GM12874 (cell line): ENCODE results near the gene NLRP6.

Experiments used
- CTCF ChIP-seq: IDR thresholded peaks from 2 replicates; pipeline ENCODE4 v1.5.1; 2011; ENCODE audit warnings: low read depth, mild to moderate bottlenecking, control low read depth, low read length, moderate library complexity; ENCODE audit not compliant: insufficient read depth

NLRP6 gene

DNA sequence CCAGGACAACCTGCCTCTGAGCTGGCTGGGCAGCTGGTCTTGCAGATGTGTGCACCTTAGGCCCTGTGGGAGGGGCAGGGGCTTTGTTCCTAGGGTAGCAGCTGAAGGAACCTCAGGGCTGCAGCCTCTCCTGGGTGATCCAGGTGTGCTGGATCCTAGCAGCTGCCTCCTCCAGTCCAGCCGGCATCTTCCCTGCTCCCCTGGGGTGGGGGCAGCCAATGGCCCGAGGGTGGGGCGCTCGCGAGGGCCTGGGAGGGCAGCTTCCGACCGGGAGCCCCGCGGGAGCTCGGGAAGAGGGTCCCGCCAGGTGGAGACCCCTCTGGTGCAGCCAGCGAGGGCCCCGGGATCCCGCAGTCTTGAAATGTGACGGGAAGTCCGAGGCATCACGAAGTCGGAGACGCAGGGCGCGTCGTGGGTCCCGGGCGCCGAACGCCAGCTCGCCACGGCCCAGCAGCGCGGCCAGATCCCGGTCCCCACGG lies 37.3 kb downstream of the NLRP6 start:
- TF ChIP-seq CTCF, result no peak

- TF ChIP-seq CTCF, result no peak
These were observed 38.0 kb downstream of the NLRP6 start for GRCh38 chr11:316031-316701.

DNA sequence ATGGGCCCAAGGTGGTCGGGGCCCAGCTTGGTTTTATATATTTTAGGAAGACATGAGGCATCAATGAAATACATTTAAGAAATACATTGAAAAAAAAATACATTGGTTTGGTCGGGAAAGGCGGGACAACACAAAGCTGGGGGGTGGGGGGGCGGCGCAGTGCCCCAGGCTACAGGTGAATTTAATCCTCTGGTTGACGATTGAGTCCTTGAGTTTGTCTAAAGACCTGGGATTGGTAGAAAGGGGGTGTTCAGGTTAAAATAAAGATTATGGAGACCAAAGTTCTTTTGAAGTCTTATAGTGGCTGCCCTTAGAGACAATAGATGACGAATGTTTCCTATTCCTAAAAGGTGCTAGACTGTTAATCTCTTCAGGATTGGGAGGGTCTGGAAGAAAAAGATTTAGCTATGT lies 38.7 kb downstream of the NLRP6 start:
- TF ChIP-seq CTCF, result no peak

GRCh38 chr11:324156-324555 lies 45.9 kb downstream of the NLRP6 start:
- TF ChIP-seq CTCF, result no peak

DNA sequence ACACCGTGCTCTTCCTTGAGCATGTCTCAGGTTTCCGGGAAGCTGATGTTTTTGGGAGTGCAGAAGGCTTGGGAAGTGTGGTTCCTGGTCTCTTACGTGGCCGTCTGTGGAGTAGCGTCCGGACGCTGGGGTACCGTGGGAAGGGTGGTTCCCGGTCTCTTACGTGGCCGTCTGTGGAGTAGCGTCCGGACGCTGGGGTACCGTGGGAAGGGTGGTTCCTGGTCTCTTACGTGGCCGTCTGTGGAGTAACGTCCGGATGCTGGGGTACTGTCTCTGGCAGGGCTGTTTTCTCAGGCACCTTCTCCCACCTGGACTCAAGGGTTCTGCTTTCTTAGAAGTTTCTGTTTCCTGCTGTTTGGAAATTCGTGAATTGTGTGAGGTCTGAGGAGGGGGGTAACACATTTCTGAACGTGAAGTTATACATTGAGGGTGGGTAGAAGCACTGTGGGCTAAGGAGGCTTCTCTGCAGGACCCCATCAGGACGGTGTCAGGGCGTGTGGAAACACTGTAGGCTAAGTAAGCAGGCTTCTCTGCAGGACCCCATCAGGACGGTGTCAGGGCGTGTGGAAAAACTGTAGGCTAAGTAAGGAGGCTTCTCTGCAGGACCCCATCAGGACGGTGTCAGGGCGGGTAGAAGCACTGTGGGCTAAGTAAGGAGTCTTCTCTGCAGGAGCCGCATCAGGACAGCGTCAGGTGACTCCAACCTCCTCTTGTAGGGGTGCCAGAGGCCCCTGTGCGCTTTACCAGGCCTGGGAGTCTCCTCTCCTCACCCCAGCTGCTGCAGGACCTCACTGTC lies 47.8 kb downstream of the NLRP6 start:
- TF ChIP-seq CTCF, result no peak

- TF ChIP-seq CTCF, result no peak
These were observed 48.3 kb downstream of the NLRP6 start for GRCh38 chr11:326592-326841.

DNA sequence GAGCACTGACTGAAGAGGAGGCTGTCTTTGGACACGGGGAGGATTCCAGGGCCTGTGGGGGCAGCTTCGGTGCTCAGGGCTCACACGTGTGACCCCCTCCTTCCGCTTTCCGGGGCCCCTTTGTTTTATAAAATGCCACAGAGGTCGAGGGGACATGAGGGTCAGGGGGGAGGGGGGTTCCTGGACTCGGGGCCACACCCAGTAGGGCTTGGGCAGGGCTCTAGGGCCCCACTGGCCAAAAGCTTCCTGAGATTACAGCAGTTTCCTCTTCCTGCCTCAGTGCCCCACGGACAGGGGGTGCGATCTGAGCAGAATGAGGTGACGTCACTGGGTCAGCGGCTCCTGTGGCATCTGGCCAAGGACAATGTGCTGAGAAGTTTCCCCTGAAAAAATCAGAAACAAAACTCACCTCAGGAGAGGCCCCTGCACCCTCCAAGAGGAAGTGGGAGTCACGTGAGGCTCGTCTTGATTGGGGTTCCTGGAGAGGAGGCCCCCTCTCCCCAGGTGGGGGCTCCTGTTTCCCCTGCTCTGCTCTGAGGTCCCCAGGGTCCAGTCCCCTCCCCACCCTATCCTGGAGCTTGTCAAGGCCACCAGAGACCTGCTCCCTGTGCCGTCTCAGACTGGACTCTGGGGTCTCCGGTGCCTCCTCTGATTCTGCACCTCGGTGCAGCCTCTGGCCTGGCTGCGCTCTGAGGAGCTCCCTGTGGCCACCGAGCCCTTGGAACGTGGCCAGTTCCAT lies 48.8 kb downstream of the NLRP6 start:
- no peak for TF ChIP-seq CTCF
